AG08396 (cell line): ENCODE results near the gene SAPCD2.

Source experiments
- DNase-seq: peaks from one replicate; pipeline ENCODE4 v3.0.0; 2012; ENCODE audit warnings: low spot score, mixed read lengths

The SAPCD2 gene

GRCh38 chr9:137082222-137082924, 12.0 kb upstream of the SAPCD2 start:
- no peak for DNase-seq

DNA sequence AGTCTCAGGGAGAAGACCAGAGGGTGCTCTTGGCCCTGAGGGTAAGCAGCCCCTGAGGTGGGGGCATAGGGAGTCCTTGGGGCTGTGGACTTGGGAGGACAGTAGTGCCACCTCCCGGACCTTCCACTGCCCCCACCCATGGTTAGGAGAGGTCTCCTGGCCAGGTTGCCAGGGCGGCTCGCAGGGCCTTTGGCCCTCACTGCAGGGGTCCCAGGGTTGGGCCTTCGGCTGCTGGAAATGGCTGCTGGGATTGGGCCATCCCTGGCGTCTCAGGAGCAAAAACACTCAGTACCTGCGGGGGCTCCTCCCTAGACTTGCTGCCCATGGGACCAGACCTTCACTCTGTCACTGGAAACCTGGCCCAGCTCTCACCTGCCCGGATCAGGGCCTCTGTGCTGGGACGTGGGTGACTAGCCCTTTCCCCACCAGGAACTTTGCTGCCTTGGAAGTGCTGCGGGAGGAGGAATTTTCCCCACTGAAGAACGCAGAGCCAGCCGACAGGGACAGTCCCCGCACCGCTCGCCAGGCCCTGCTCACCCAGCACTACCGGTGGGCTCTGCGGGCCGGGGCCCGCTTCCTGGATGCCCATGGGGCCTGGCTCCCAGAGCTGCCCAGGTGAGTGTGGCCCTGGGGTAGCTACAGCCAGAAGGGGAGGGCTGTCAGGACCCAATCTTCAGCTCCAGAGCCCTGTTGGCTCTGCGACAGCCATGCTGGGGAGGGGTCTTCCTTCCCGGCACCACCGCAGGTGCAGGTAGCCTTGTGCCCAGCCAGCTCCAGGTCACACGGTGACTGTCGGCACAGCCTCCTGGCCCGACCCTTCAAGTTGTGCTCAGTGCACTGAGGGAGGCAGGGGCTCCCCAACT, 10.1 kb upstream of the SAPCD2 start:
- no peak for DNase-seq

- no peak for DNase-seq
These were observed 9.0 kb upstream of the SAPCD2 start for GRCh38 chr9:137079401-137079787.

GRCh38 chr9:137078701-137079400, 8.5 kb upstream of the SAPCD2 start:
- no peak for DNase-seq

DNA sequence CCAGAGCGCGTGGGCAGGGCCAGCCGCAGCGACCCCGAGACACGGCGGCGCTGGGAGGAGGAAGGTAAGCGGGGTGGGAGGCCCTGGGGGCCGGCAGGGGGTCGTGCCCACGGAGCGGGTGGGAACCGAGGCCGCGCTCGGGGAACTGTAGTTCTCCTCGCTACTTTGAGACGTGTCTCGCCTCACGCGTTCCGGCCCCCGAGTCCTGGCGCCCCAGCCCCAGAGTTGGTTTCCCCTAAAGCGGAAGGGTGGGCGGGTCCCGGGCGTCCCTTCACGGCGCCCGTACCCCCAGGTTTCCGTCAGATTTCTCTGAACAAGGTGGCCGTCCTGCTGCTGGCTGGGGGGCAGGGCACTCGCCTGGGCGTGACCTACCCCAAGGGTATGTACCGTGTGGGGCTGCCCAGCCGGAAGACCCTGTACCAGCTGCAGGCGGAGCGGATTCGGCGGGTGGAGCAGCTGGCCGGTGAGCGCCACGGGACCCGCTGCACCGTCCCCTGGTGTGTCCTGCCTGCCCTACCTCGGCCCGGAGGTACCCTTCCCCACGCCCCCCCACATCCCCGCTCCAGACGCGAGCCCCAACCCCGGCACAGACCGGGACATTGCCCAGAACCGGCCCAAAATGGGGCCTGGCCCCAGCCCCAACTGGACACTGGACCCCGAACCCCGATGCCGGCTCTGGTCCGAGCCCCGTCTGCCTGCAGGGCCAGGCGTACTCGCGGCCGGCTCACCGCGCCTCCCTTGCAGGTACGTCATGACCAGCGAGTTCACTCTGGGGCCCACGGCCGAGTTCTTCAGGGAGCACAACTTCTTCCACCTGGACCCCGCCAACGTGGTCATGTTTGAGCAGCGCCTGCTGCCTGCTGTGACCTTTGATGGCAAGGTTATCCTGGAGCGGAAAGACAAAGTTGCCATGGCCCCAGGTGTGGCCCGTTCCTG, 7.7 kb upstream of the SAPCD2 start:
- no peak for DNase-seq

DNA sequence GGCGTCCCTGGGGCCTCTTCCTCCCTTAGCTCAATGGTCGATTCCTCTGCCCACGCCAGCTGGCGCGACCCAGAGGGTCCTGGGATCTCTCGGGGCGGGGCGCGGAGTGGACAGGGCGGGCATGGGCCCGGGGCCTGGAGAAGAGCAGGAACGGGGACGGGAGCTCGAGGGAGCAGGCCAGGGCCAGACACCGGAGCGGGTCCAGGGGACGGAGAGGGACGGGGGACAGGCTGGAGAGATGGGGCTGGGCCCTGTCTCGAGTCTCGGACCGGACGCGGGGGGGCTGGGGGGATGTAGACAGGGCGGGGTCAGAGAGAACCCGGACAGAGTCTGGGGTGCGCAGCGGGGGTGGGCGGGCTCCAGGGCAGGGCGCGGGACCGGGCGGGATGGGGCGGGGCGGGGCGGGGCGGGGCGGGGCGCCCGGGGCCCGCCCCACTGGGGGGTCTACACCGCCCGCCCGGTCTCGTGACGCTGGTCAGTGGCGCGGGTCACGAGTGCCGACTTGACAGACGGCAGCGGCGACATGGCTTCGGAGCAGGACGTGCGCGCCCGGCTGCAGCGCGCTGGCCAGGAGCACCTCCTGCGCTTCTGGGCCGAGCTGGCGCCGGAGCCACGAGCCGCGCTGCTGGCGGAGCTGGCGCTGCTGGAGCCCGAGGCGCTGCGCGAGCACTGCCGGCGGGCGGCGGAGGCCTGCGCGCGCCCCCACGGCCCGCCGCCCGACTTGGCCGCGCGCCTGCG, 6.8 kb upstream of the SAPCD2 start, which contains the start of gene UAP1L1:
TSS of gene UAP1L1 (plus strand) at position 508 of the 738 bp plus-strand sequence. CDS start at position 524, 16 bp downstream.
- peak; percentile 89 for DNase-seq

GRCh38 chr9:137076636-137077009, 6.3 kb upstream of the SAPCD2 start:
- DNase-seq: no peak

DNA sequence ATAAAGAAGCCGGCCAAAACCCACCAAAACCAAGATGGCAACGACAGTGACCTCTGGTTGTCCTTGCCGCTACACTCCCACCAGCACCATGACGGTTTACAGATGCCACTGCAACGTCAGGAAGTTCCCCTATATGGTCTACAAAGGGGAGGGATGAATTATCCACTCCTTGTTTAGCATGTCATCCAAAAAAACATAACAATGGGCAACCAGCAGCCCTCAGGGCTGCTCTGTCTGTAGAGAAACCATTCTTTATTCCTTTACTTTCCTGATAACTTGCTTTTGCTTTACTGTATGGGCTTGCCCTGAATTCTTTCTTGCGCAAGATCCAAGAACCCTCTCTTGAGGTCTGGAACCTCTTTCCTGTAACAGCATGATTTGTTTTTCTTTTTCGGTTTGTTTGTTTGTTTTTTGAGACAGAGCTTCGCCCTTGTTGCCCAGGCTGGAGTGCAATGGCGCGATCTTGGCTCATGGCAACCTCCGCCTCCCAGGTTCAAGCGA, 5.0 kb upstream of the SAPCD2 start:
- DNase-seq: no peak

DNA sequence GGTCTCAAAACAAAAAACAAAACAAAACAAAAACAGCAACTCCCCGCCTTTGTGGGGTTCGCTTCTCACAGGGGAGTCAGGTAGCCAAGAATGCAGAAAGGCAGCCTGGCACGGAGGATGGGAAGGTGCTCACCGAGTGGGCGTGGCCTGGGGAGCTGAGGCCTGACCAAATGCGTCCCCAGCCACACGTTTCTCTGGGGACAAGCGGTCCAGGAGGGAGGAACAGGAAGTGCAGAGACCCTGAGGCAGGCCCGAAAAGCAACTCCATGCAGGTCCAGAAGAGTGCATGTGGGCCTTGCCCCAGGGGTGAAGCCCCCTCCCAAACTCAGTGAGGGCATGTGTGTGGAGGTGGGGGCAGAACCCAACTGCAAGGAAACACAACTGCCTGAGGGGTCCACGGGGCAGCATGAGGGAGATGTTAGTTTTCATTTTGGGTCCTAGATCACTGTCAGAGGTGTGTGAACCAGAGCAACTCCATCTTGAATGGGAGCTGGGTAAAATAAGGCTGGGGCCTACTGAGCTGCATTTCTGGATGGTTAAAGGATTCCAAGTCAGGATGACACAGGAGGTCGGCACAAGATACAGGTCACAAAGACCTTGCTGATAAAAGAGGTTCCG, 4.4 kb upstream of the SAPCD2 start:
- no peak for DNase-seq

- DNase-seq: no peak
These were observed 3.6 kb upstream of the SAPCD2 start for GRCh38 chr9:137073992-137074399.

GRCh38 chr9:137071282-137071681, 925 bp upstream of the SAPCD2 start:
- no peak for DNase-seq

DNA sequence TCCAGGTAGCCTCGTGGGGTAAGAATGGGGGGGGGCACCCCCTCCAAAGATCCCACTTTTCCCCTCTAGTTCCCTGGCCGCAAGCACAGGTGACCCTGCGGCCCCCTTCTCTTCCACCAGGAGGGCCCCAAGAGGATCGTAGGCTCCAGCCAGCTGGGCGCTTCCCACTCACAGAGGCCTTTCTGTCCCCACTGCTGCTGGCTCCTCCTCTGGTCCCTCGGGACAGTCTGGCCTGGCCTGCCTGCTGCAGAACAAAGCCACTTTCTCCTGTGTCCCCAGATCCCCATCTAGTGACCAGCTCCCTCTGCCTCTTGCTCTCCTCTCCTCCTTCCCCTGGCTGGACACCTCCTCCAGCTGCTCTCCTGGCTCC, 534 bp upstream of the SAPCD2 start:
- no peak for DNase-seq

DNA sequence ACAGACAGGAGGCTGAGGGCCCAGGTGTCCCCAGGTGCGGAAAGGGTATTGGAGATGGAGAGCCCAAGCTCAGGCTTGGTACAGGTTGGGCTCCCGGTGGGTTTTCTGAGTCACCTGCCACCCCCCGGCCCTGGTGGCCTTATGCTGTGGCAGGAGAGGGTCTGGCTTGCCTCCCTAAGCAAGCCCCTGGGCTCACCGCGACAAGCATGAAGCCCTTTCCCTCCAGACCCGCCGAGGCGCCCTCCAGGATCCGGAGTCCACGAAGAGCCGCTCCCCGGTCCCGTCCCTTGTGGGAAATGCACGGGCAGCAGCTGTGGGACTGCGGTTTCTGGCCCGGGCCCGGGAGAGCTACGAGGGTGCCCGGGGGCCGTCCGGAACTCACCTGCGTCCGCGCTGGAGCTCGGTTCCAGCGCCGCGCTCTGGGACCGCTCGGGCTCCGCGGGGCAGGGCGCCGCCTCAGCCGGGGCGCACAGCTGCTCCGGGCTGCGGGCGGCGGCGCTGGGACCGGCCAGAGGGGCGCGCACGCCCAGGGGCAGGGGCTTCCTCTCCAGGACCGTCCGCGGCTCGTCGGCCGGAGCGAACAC, 757 bp downstream of the SAPCD2 start:
- DNase-seq: no peak

- DNase-seq: no peak
These were observed 1.5 kb downstream of the SAPCD2 start for GRCh38 chr9:137068539-137069507.

DNA sequence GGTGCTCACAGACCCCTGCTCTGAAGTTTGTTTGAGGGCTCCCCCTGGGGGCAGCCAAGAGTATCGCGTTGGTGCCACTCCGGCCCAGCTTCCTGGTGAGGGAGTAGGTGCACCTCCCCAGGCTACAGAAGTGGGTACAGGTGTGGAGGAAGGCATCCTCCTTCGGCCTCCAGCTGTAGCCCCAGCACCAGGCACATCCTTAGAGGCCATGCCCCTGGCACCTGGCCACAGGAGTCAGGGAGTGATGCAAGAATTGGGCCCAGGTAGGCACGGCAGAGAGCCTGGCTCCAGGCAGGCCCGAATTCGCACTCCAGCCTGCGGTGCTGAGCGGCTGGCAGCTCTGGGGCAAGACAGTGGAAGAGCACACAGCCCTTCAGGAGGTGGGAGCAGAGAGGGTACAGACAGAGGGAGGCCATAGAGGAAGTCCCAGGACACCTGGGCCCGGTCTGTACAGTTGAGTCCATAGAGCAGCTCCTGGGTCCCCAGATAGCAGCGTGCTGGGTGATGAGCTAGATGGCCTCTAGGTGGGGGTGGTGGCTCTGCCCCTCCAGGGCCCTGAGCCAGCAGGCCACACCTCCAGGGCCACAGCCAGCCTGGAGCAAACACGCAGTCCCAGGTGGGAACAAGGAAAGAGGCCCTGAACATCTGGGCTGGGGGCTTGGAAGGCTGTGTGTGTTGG, 2.4 kb downstream of the SAPCD2 start:
- peak; percentile 87 for DNase-seq

DNA sequence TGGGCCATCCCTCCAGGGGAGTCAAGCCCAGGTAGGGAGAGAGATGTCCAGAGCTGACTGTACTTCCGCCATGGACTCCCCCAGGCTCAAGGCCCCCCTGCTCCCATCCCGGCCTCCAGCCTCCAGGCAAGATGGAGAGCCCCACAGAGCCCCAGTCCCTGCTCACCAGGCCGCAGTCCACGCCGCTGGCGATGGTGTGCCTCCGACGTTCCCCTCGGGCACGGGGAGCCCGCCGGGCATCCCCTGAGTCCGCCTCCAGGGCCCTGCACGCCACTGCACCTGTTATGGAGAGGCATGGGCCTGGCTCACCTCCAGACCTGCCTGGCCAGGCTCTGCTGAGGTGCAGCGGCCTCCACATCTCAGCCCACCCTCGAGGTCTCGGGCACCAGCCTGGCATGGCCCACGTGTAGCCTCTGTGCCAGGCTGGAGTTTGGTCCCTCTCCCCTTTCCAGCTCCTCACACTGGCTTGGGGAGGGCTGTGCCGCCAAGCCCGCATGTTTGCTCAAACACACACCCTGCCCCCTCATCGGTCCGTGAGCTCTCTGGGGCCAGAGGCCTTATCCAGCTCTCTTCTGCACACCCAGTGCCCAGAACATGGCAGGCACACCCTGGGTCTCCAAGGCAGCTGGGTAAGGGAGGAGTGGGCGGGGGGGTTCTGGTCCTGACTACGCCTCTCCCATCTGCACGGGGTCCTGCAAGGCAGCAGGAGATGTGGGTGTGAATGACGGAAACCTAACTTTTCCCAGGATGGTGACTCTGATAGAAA, 4.1 kb downstream of the SAPCD2 start:
- no peak for DNase-seq

DNA sequence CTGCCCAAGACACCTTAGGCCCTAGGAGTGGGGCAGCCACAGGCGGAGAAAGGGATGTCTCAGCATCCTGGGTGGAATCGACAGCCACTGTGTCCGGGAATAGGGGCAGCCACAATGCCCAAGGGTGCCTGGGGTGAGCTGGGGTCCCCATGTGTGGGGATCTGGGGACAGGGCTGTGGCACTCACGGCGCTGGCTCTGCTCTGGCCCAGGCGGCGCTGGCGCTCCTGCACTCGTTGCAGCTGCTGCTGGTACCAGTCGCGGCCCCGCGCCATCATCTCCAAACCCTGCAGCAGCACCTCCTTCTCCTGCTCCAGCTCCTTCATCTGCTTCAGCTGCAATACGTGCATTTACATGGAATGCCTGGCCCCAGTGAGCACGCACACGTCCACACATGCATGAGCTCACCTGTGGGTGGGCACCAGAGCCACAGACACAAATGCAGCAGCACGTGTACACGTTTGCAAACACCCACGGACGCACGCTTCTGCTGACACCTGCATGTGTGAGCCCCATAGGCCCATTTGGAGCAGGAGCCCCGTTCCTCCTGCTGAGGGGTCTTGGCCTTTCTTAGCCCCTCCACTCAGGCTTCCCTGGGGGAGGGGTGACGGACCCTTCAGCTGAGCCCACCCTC, 4.9 kb downstream of the SAPCD2 start:
- DNase-seq: no peak
